ENCODE results near the gene MROH8. TPM values are rescaled to one million over a fixed set of nuclear protein-coding genes. Genes with fewer than 3 reads are reported as not detected.

The MROH8 gene
- total RNA-seq, 1 experiment from 2014 or later = 0.50 TPM

GRCh38 chr20:37218441-37218840 lies 39.1 kb upstream of the MROH8 start (continued):
- TF ChIP-seq ZNF532 (CRISPR knock-in tag; IDR thresholded peaks at IDR 0.05; ENCODE audit: borderline replicate concordance) (no peak), ZBTB43 (CRISPR knock-in tag; IDR thresholded peaks at IDR 0.05) (no peak), TP53 (CRISPR knock-in tag; IDR thresholded peaks at IDR 0.05) (no peak), ZNF425 (CRISPR knock-in tag; conservative IDR thresholded peaks at IDR 0.05) (no peak), MYBL2 (CRISPR knock-in tag; IDR thresholded peaks at IDR 0.05) (no peak), CDX4 (CRISPR knock-in tag; IDR thresholded peaks at IDR 0.05; ENCODE audit: borderline replicate concordance) (no peak), OVOL2 (CRISPR knock-in tag; IDR thresholded peaks at IDR 0.05; ENCODE audit: borderline replicate concordance) (no peak), SP1 (CRISPR knock-in tag; conservative IDR thresholded peaks at IDR 0.05) (no peak), ZNF317 (CRISPR knock-in tag; IDR thresholded peaks at IDR 0.05; ENCODE audit: borderline replicate concordance, low read depth) (no peak), USF2 (CRISPR knock-in tag; IDR thresholded peaks at IDR 0.05) (no peak)

- peaks cover 66% of the 10 kb centered on the region for H3K36me3 Mint-ChIP-seq
- no peak overlapping the region for H3K4me3 Mint-ChIP-seq
- CTCF ChIA-PET = interaction anchor here (0.7 to 1.5 kb wide), 2 partner anchors 14 to 31 kb away, joined by 3 to 6 read pairs; partner anchors contain the start of gene RPN2
- DNase-seq (ENCODE audit: low spot score) (no peak), ATAC-seq (no peak)
- H3K27ac Mint-ChIP-seq = no peak overlapping the region
- no peaks in the 10 kb centered on the region for H3K4me1 Mint-ChIP-seq
- H3K9me3 Mint-ChIP-seq = no peaks in the 10 kb centered on the region
- POLR2A ChIA-PET = interaction anchor here (0.7 kb wide), 1 partner anchor 892 kb away, joined by 4 read pairs; no protein-coding TSS in a partner anchor
- H3K27me3 Mint-ChIP-seq (ENCODE audit: low read depth) = no peaks in the 10 kb centered on the region
- TF ChIP-seq NFATC4 (CRISPR knock-in tag; IDR thresholded peaks at IDR 0.05) (no peak), ZNF317 (CRISPR knock-in tag; IDR thresholded peaks at IDR 0.05; ENCODE audit: borderline replicate concordance, low read depth) (no peak), JAZF1 (CRISPR knock-in tag; IDR thresholded peaks at IDR 0.05) (no peak), ZBTB21 (CRISPR knock-in tag; IDR thresholded peaks at IDR 0.05; ENCODE audit: borderline replicate concordance) (no peak), USF1 (CRISPR knock-in tag; IDR thresholded peaks at IDR 0.05) (no peak), STAT6 (CRISPR knock-in tag; conservative IDR thresholded peaks at IDR 0.05; ENCODE audit: low read depth) (no peak), RELA (CRISPR knock-in tag; IDR thresholded peaks at IDR 0.05; ENCODE audit: borderline replicate concordance) (no peak), ZNF281 (CRISPR knock-in tag; IDR thresholded peaks at IDR 0.05) (no peak), GRHL2 (CRISPR knock-in tag; IDR thresholded peaks at IDR 0.05; ENCODE audit: insufficient replicate concordance, severe bottlenecking) (no peak)
These were observed 30.4 kb upstream of the MROH8 start for GRCh38 chr20:37209661-37210314.
